ENCODE data around the gene GSTT4.

GRCh38 chr22:24028533-24028932, 23.3 kb upstream of the GSTT4 start:
- TF ChIP-seq FOXP4 (CRISPR knock-in tag; IDR thresholded peaks at IDR 0.05) (no peak), CAMTA2 (CRISPR knock-in tag; IDR thresholded peaks at IDR 0.05; ENCODE audit: borderline replicate concordance) (no peak)

Data from HepG2 (cell line).